ENCODE data around the gene B3GAT1.

DNA sequence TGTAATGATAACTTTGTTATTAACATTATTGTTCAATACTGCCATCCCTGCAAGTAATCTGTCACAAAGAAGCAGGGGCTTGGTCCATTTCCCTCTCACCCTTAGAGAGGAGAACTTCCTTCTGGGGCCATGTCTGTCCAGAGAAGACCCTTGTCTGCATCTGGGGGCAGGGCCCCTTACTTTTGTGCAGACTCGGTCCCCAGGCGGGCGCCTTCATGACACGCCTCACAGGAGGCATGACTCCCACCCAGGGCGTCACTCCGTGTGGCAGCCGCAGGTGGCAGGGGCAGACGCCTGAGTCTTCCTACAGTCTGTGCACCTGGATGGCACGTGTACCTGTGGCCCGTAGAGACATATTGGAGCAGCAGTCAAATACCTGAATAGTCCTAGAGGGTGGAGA lies 21.8 kb upstream of the B3GAT1 start:
- TF ChIP-seq, protein P1, sequence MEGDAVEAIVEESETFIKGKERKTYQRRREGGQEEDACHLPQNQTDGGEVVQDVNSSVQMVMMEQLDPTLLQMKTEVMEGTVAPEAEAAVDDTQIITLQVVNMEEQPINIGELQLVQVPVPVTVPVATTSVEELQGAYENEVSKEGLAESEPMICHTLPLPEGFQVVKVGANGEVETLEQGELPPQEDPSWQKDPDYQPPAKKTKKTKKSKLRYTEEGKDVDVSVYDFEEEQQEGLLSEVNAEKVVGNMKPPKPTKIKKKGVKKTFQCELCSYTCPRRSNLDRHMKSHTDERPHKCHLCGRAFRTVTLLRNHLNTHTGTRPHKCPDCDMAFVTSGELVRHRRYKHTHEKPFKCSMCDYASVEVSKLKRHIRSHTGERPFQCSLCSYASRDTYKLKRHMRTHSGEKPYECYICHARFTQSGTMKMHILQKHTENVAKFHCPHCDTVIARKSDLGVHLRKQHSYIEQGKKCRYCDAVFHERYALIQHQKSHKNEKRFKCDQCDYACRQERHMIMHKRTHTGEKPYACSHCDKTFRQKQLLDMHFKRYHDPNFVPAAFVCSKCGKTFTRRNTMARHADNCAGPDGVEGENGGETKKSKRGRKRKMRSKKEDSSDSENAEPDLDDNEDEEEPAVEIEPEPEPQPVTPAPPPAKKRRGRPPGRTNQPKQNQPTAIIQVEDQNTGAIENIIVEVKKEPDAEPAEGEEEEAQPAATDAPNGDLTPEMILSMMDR (IDR thresholded peaks at IDR 0.05; ENCODE audit: low read depth, low read length, poor library complexity, severe bottlenecking) = no peak
- TF ChIP-seq EZH2phosphoT487 (IDR thresholded peaks at IDR 0.05; ENCODE audit: borderline replicate concordance, low read length) = no peak

Measured in DOHH2 (cell line).